Astrocyte of the cerebellum (primary cell): Measurements from ENCODE around the gene TMC4.

Source experiments
- DNase-seq: peaks from one replicate; pipeline ENCODE4 v3.0.0-alpha.2; 2011; ENCODE audit warnings: low read depth
- H3K4me3 ChIP-seq: 2 replicates; pipeline ENCODE4 v1.5.1; 2011; ENCODE audit warnings: mild to moderate bottlenecking, low read depth, low read length, moderate library complexity
- CTCF ChIP-seq: IDR thresholded peaks from 2 replicates; pipeline ENCODE4 v1.5.1; 2012; ENCODE audit warnings: low read length, low read depth, moderate library complexity, mild to moderate bottlenecking; ENCODE audit errors: missing control alignments
- in situ Hi-C: cut with HindIII; loops from 2 replicates; pipeline ENCODE4 v1.10.0; 2017; ENCODE audit warnings: low sequenced_read_pairs

TMC4 gene

GRCh38 chr19:54206831-54207177 lies 33.8 kb upstream of the TMC4 start:
- no peak for DNase-seq
- TF ChIP-seq CTCF: no peak
- in situ Hi-C loops: no loop called here
- H3K4me3 ChIP-seq: no peak overlapping the region

- in situ Hi-C loops: no loop called here
- DNase-seq: no peak
- no peak overlapping the region for H3K4me3 ChIP-seq
- no peak for TF ChIP-seq CTCF
These were observed 33.3 kb upstream of the TMC4 start for GRCh38 chr19:54206030-54206830.

GRCh38 chr19:54204767-54205468 lies 32.0 kb upstream of the TMC4 start:
- TF ChIP-seq CTCF: no peak
- H3K4me3 ChIP-seq: no peak overlapping the region
- no peak for DNase-seq
- in situ Hi-C loops: no loop called here

GRCh38 chr19:54203151-54203611 lies 30.2 kb upstream of the TMC4 start:
- in situ Hi-C loops: no loop called here
- no peak for TF ChIP-seq CTCF
- no peak overlapping the region for H3K4me3 ChIP-seq
- DNase-seq: no peak

GRCh38 chr19:54201980-54202379 lies 29.0 kb upstream of the TMC4 start:
- DNase-seq: no peak
- in situ Hi-C loops: no loop called here
- H3K4me3 ChIP-seq: peak overlapping the region; percentile 83
- no peak for TF ChIP-seq CTCF

- DNase-seq: no peak
- peak overlapping the region; percentile 83 for H3K4me3 ChIP-seq
- no peak for TF ChIP-seq CTCF
- in situ Hi-C loops: no loop called here
These were observed 28.3 kb upstream of the TMC4 start for GRCh38 chr19:54201172-54201701.
